Measurements from ENCODE around the gene PDE4DIP.
"Not testable (repeated sequence)": the region's sequence is repeated elsewhere in the genome, so short reads cannot be mapped to it uniquely, and the experiment has no call there.

The PDE4DIP gene

DNA sequence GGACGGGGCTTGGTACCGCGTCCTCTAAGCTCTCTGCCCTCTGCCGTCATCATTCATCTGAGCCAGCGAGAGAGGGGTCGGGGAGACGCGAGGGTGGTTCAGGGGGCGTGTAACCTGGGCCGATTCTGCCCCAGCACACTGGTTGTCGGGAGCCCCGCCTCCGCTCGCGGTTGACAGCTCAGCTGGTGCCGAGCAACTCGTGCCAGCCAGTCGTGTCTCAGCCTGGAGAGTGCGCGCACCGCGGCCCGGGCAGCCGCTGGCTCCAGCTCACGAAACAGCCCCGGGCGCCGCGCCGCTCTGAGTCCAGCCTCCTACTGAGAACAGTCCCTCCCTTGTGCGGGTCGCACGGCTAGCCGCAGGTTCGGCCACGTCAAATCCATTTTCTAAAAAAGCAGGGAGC is at the start of gene PDE4DIP:
PDE4DIP (plus strand) TSS at position 209 of the 400 bp plus-strand sequence. CDS start 347 bp downstream, outside the sequence.
- peak; percentile 2 for DNase-seq (ENCODE audit: low read depth)

DNA sequence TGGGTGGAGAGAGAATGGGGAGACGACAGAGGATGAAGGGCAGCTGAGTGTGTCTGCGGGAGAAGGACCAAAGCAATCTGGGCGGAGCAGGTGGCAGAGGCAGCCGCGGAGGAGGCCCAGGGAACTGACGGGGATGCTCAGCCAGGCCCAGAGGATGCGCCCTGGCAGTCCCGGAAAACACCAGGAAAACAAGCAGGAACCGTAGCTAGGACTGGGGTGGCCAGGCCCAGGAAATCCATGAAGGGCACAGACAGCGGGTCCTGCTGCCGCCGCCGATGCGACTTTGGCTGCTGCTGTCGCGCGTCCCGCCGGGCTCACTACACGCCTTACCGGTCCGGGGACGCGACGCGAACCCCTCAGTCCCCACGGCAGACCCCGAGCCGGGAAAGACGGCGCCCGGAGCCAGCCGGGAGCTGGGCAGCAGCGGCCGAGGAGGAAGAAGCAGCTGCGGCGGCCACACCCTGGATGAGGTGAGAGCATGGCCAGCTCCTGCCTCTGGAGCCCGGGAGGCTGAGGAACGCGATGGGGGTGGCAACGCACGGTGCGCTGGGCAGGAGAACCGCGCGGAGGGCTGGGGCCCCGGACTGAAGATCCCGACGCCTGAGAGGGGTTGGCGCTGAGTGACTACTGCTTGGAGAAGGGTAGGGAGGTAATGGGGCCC is 35.8 kb upstream of the PDE4DIP start:
- not testable (repeated sequence) for DNase-seq (ENCODE audit: low read depth)

DNA sequence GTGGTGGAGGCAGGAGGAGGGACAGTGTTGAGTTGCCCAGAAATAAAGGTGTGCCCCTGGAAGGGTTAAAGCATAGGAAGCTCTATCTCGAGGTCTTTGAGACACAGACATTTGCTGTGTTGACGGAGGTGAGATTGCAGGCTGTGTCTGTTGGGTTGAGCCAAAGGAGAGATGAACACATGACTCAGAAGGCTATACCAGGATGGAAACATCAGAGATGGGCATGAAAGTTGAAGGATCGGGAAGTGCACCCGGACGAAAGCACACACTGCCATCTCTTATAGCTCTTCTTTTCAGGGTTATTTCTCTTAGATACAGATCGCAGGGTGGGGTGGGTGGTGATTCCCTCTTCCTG is 35.3 kb upstream of the PDE4DIP start:
- not testable (repeated sequence) for DNase-seq (ENCODE audit: low read depth)

DNA sequence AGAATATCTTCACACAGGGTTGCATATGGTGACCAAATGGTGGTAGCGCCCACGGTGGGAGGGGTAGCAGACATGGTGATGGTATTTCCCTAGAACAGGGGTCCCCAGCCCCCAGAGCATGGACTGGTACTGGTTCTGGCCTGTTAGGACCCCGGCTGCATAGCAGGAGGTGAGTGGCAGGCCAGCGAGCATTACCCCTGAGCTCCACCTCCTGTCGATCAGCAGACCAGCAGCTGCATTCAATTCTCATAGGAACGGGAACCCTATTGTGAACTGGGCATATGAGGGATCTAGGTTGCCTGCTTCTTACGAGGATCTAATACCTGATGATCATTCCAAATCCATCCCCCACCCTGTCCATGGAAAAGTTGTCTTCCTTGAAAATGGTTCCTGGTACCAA is 22.0 kb upstream of the PDE4DIP start:
- DNase-seq (ENCODE audit: low read depth) = not testable (repeated sequence)

DNA sequence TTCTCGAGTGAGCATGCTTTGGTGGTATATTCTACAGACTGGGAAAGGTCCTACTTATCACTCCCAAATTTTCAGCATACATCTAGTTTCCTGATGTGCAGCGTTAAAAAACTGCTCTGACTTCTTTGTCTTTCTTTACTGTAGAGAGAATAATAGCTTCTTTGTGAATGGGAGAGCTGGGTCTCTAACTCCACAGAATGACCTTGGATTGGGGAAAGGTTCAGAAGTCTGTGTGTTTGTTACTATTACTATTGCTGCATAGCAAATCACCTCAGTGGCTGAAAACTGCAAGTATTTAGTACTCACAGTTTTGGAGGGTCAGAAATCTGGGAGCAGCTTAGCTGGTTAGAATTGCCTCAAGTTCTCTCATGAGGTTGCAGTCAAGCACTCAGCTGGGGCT is 20.4 kb upstream of the PDE4DIP start:
- not testable (repeated sequence) for DNase-seq (ENCODE audit: low read depth)

DNA sequence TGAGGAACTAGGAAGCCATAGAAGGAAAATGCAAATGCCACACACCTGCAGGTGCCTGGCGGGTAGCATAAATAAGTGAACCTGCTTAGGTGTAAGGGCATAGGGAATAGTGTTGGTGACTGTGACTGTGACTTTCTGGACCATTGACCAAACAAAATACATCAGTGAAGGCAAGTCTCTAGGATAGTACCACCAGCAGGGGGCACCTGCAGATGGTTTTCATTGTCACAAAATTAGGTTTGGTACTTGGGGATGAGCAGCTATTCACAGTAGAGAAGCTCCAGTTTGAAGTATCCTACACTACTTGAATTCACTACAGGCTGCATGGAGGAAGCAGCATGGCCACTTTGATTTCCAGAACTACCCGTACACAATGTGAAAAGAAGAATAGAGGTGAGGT is 19.2 kb upstream of the PDE4DIP start:
- DNase-seq (ENCODE audit: low read depth) = not testable (repeated sequence)

DNA sequence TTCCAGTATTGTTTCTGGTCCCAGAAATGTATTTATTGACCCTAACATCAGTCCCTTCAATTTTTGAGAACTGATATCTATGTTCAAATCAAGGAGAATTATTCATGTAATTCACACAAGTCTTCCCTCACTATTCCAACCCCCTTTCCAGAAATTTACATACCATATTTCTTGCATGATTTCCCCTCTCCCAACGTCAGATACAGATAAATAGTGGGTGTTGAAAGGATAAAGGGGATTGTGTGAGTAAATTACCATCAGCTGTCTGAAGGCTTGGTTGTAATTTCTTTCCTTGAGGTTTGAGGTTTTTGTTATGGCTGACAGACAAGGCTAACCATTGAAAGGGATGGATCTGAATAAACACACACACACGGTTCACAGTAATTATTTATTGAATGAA is 15.7 kb upstream of the PDE4DIP start:
- not testable (repeated sequence) for DNase-seq (ENCODE audit: low read depth)

DNA sequence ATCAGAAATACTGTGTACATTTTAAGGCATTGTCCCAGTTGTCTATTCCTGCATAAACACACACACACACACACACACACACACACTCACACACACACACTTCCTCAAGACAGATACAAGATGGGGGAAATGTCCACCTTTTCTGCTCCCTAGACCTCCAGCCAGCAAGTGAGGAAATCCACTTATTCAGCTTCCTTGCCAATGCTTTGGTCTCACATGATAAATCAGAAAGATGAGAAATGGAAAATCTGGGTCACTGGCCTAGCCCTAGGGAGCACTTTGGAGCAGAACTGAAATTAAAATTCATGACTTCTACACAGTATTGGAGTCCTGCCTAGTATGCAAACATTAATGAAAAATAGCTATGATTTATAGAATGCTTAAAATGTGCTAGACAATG is 15.3 kb upstream of the PDE4DIP start:
- DNase-seq (ENCODE audit: low read depth) = not testable (repeated sequence)

DNA sequence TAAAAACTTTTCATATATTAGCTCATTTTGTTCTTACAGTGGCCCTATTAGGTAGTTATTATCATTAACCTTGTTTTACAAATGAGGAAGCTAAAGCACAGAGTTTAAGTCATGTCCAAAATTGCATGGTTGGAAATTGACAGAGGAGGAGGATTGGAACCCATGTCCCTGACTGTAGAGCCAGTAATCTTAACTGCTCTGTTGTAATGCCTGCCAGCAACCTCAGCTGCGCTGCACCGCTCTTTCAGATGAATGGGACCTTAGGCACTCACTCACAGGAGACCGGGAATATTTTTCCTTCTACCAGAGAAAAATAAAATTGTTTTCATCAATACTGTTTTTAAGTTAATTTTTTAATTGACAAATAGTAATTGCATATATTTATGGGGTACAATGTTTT is 14.9 kb upstream of the PDE4DIP start:
- DNase-seq (ENCODE audit: low read depth) = not testable (repeated sequence)

DNA sequence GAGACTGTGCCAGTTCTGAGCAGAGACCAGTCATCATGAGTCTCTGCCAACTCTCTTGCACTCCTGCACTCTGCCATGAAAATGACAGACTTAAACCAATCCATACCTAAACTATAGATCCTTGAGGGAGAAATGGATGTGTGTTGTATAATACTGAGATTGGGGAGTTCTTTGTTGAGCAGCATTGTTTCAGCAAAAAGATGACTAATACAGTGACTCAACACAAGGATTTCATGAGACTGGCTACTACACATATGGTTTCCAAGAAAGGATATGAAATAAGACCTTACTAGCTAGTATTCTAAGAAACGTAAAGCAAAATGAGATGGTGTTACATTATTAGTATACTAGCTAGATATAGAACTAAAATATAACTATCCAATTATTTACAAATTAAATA is 3.0 kb upstream of the PDE4DIP start:
- not testable (repeated sequence) for DNase-seq (ENCODE audit: low read depth)

DNA sequence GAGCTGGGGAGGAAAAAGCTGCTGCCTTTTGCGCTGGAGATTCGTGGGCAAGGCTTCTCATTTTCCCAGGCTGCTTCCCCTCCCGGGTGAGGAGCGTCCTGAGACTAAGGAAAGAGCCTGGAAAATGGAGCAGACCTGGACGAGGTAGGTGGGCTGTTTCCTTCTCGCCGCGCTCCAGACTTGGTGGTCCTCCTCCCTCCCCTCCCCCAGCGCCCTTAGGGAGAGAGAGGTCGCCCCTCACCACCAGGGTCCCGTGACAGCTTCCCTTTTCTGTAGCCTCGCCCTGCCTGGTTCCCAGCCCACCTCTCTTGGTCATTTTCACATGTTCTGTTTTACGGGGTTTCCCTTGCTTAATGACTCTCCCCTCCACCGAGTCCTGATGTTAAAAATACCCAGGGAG is 423 bp downstream of the PDE4DIP start:
- not testable (repeated sequence) for DNase-seq (ENCODE audit: low read depth)

DNA sequence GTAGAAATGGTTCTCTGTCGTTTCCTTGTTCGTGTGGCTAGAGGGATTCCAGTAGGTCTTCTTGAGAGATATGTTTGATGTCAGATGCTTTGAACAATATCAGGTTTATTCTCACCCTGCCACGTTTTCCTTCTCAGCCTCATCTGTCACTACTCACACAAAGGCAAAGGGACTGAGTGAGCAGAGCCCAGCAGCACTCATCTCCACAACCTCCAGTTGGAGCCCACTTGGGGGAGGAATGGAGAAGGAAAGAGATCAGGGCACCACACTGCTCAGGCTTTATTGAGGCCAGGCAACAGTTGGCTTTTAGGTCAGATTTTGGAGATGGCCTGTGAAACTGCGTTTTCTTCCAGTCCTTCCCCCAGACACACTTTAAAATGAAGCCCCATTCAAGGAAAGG is 840 bp downstream of the PDE4DIP start:
- DNase-seq (ENCODE audit: low read depth) = not testable (repeated sequence)

DNA sequence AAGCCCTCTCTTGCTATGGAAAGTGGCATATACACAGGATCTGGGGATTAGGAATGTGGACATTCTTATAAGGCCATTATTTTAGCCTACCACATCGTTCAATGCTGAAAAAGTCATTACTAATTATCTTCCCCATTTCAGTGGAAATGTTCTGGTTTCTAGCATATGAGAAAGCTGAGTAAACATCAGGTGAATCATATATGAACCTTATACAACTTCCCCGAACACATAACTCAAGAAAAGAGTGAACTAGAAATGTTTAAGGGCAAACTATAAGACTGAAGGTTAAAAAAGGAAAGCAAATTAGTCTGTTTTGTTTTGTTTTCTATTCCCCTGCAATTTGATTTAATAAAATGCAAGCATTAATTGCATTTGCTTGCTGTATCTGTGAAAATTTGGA is 6.1 kb downstream of the PDE4DIP start:
- not testable (repeated sequence) for DNase-seq (ENCODE audit: low read depth)

DNA sequence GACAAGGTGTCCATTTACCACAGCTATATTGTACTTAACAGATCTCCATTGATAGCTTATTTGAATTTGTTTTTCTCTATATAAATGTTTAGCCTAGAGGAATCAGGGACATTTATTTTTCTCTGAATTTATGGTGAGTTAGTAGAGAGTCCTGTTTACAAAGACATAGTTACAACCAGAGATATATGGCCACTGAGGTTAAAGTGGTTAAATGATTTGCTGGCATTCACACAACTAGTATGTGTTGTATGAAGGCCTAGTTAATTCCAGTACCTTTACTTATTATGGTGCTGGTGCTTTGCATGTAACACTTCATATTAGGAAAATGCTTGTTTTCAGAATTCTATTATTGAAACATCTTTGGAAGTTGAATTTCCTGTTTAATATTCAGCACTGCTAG is 6.6 kb downstream of the PDE4DIP start:
- DNase-seq (ENCODE audit: low read depth) = not testable (repeated sequence)

DNA sequence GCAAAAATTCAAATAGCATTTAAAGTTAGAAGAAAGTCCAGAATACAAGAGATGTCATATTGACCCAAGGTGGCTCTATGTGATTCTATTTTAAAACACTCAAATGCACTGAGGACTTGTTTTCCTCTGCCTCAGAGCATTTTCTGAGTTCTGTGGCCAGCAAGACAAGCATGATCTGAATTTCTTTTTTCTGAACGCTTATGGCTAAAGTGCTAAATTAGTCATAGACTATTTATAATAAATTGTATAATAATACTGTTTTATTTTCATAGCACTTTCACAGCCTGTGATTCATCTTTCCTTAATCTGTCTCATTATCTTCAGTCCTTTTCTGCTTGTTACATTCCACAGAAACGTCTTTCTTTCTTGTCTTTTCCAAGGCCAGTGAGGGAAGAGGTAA is 7.5 kb downstream of the PDE4DIP start:
- DNase-seq (ENCODE audit: low read depth) = not testable (repeated sequence)

DNA sequence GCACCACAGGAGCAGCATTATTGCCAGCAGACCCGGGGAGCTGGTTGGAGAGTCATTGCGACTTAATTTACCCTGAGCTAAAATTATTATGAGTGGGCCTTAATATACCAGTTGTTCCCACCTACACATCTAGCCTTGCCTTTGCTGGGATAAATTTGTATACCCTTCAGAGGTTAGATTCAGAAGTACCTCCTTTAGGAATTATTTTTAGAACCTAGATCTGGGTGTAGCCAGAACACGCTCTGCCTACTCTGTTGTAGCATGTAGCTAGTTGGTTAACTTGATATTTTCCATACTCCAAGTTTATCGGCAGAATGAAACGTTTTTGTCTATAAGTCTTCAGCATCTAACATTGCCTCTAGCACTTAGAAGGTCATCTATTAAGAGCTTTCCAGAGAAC is 9.1 kb downstream of the PDE4DIP start:
- not testable (repeated sequence) for DNase-seq (ENCODE audit: low read depth)

DNA sequence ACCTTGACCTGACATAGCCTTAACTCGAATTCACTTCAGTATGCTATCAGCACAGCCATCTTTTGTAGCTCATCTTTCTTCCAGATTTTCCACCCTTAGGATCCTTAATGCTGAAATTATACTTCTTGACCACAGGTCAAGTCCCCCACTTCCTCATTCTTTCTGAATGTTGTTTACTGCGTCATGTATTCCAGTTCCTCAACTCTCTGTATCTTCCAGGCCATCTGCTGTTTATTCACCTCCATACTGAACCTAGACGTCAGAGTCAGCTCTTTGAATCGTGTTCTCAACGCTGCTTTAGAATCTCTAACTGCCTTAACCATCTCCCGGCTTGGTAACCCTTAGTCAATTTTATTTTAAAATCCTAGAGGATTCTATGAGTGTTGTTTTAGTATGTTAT is 9.8 kb downstream of the PDE4DIP start:
- DNase-seq (ENCODE audit: low read depth) = not testable (repeated sequence)

DNA sequence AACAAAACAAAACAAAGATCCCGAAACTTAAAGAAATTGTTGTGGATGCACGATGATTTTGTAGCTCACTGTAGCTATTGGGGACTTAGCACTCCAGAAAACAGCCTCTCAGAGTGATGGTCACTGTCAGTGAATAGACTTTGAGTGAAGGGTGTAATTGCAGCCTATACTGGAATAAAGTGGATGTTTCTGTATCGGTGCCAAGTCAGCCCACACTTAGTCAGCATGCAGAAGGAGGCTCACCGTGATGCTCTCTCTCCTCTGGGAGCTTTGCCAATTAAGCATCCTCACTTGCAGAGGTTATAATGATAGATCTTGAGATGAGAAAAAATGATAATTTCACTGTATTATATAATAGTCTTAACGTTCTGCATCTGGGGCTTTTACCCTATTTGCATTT is 11.1 kb downstream of the PDE4DIP start:
- DNase-seq (ENCODE audit: low read depth) = not testable (repeated sequence)

DNA sequence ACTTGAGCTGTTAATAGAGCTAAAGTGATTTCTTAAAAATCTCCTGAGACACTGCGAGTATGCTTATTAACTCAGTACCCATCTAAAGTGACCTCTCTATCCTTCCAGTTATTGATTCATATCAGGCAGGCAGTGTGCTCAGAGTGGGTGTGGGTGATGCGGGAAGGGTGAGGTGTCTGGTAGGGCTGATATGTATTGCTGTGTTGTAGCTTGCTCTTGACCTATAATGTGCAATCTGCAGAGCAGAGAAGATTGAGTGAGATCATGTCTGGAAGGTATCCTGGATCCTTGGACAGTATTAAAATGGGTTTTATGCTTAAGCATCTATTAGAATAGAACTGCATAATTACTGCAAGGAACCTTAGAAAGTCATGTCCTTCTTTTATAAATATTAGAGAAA is 15.8 kb downstream of the PDE4DIP start:
- not testable (repeated sequence) for DNase-seq (ENCODE audit: low read depth)

DNA sequence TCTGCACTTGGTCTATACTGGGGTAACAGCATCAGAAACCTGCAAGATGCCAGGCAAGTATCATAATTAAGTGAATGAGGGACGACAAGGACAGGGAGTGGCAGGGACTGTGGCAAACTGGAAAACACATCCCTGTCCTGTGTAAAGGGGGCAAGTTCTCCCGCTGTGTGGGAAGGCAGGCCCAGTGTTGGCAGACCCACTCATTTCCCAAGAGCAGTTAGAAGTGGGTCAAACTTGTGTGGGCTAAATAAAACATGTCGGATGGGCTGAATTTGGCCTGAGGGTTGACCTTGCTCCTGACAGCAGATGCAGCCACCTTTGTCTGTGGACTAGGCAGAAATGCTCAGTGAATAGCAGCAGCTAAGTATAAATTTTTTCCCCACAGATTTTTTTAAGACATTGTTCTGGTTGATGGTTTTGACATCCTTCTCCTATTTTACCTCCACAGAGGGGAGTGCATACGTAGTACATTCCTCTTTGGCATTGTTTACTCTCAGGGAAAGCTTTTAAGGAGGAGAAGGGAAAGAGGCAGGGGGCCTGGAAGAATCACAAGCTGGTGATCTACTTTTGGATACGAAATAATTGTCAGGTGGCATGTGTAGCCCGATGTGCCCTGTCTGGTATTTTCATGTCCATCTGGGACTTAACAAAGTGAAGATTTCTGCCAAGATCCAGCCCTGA is 16.5 kb downstream of the PDE4DIP start:
- not testable (repeated sequence) for DNase-seq (ENCODE audit: low read depth)

DNA sequence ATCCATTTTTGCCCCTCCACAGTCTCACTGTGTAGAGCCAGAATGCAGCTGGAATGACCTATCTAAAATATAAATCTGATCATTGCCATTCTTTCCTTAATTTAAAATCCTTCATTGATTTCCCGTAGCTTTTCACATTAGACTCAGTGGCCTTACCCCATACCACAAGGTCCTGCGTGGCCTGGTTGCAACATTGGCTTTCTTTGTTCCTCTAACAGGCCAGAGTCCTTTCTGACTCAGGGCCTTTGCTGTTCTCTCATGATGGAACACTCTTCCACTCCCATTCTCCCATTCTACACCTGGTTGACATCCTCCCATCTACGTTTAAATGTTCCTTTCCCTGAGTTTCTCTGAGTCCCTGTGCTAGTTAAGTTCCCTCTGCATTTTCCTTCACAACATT is 18.4 kb downstream of the PDE4DIP start:
- not testable (repeated sequence) for DNase-seq (ENCODE audit: low read depth)

DNA sequence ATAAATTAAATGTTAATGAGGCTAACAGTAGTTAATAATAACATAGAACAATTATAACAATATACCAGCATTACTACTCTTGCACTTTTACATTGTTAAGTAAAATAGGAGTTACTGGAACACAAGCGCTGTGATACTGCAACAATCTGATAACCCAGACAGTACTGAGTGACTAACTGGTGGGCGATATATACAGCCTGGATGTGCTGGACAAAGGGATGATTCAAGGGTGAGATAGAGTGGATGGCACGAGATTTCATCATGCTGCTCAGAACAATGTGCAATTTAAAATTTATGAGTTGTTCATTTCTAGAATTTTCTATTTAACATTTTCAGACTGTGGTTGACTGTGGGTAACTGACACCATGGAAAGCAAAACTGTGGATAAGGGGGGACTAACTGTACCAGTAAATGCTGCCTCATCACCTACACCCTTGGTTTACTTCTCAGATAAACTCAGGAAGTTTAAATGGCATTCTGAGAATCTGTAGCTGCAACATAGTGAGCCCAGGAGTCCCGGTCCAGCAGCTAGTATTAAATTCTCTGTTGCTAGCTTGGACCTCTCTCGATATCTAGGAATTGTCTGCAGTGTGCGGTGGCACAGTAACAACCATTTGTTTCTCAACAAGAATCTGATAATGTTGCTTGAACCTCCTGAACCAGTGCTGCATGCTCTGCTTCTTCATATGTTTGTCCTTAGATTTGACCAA is 24.9 kb downstream of the PDE4DIP start:
- DNase-seq (ENCODE audit: low read depth) = not testable (repeated sequence)

DNA sequence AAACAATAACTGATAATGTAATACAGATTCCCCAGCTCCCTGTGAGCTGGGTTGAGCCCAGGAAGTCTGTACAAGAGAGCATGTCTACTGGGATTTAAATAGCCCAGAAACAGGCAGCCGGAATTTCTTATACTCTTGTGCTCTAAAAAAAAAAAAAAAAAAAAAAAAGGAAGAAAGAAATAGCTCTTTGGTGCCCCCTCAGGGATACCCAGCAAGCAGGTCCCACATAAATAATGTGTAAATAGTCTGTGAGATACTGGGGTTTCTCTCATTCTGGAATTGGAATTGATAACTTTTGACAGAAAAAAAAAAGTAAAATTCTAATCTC is 25.4 kb downstream of the PDE4DIP start:
- not testable (repeated sequence) for DNase-seq (ENCODE audit: low read depth)

Measured in stimulated activated CD8-positive, alpha-beta memory T cell treated with anti-CD3 and anti-CD28 coated beads, Interleukin-7, amount 100 ng/mL, for 24 hours (primary cell).